ENCODE results near the gene FBXW7. TPM values are rescaled to one million over a fixed set of nuclear protein-coding genes. Genes with fewer than 3 reads are reported as not detected.

The FBXW7 gene
- total RNA-seq, 1 experiment from 2014 or later = 38.9 TPM

- in situ Hi-C loops (cut with HindIII; ENCODE audit: low pct_unique_long_range_greater_than_20kb, low sequenced_read_pairs) = no loop called here
- no peak for DNase-seq (ENCODE audit: low read depth)
Measured at GRCh38 chr4:152522754-152523153, 13.1 kb downstream of the FBXW7 start.

GRCh38 chr4:152522245-152522644 is 13.6 kb downstream of the FBXW7 start:
- no peak for DNase-seq (ENCODE audit: low read depth)
- in situ Hi-C loops (cut with HindIII; ENCODE audit: low pct_unique_long_range_greater_than_20kb, low sequenced_read_pairs) = no loop called here

DNA sequence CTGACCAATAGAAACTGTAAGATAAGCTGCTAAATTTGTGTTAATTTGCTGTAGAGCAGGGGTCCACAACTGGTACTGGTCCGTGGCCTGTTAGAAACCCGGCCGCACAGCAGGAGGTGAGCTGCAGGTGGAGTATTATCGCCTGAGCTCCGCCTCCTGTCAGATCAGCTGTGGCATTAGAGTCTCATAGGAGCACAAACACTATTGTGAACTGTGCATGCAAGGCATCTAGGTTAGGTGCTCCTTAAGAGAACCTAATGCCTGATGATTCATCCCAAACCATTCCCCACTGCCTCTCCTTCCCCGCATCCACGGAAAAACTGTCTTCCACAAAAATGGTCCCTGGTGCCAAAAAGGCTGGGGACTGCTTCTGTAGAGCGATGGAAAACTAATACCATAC is 19.7 kb downstream of the FBXW7 start:
- in situ Hi-C loops (cut with HindIII; ENCODE audit: low pct_unique_long_range_greater_than_20kb, low sequenced_read_pairs) = no loop called here
- no peak for DNase-seq (ENCODE audit: low read depth)

DNA sequence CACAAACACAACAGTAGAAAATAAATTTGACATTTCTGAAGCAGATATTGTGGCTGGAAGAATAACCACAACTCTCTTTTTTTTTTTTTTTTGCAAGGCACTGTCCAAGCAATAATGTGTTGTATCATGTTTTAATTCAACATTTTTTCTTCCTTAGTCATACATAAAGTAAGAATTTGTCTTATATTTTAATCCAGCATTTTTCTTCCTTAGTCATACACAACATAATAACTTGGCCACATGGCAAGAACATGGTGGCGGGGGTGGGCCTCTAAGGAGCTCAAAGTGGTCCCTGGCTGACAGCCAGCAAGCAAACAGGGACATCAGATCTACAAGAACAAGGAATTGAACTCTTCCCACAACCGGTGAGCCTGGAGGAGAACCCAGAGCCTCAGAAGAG is 20.2 kb downstream of the FBXW7 start:
- DNase-seq (ENCODE audit: low read depth) = no peak
- in situ Hi-C loops (cut with HindIII; ENCODE audit: low pct_unique_long_range_greater_than_20kb, low sequenced_read_pairs) = no loop called here

DNA sequence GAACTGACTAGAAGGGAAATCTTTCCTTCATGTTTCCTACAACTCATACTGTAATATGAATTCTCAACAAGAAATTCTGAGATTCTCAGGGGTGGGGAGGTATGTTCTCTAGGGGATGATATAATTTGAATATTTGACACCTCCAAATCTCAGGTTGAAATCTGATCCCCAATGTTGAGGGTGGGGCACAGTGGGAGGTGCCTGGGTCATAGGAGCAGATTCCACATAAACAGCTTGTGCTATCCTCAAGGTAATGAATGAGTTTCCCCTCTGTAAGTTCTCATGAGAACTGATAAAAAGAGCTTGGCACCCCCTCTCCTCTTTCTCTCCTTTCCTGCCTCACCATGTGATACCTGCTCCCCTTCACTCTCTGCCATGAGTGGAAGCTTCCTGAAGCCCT is 21.5 kb downstream of the FBXW7 start:
- DNase-seq (ENCODE audit: low read depth) = no peak
- in situ Hi-C loops (cut with HindIII; ENCODE audit: low pct_unique_long_range_greater_than_20kb, low sequenced_read_pairs) = no loop called here

DNA sequence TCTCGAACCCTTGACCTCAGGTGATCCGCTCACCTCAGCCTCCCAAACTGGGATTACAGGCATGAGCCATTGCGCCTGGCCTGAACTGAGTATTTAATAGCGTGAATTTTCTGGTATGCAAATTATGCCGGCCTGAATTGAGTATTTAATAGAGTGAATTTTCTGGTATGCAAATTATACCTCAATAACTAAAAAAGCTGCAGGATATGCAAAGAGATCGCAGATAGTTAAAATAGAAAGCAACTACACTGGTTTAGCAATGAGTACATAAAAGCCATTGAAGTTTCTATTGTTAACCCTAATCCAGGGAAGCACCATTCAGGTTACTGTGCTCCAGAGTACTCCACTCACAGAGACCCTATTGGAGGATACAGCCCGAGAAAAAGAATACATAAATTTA is 22.8 kb downstream of the FBXW7 start:
- DNase-seq (ENCODE audit: low read depth) = no peak
- in situ Hi-C loops (cut with HindIII; ENCODE audit: low pct_unique_long_range_greater_than_20kb, low sequenced_read_pairs) = no loop called here

DNA sequence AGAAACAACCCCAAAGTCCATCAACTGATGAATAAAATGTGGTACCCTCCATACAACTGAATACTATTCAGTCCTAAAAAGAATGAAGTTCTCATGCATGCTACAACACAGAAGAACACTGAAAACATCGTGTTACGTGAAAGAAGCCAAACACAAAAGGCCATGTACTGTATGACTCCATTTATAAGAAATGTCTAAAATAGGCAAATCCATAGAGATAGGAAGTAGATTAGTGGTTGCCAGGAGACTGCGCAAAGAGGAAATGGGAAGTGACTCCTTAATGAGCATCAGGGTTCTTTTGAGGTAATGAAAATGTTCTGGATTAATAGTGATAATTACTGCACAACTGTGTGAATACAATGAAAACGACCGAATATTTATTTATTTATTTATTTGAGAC is 23.4 kb downstream of the FBXW7 start:
- in situ Hi-C loops (cut with HindIII; ENCODE audit: low pct_unique_long_range_greater_than_20kb, low sequenced_read_pairs) = no loop called here
- no peak for DNase-seq (ENCODE audit: low read depth)

DNA sequence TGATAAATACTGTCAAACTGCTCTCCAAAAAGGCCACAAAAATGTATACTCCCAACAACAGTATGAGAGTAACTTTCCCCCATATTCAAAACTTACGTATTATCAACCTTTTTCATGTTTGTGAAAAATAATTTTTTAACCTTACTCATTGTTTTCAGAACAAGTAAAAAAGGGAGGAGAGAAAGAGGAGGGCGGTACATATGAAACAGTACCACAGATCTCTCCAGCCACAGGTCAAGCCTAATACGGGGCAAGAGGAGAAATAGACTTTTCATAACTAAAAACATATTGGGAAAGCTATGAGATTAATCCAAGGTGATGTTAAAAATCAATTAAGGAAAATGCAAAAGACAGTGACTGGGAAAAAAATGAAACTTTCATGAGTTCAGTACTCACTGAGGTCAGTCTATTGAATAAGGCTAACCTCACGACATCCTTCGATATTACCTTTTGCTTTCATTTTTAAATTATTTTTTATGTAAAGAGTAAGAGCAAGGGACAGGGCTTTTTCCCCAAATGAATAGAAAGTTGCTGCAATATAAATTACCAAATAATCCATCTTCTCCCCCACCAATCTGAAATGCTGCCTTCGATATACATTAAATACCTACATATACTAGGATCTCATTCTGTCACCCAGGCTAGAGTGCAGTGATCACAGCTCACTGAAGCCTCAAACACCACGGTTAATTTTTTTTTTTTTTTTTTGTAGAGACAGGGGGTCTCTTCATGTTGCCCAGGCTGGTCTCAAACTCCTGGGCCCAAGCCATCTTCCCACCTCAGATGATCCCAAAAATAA is 25.3 kb downstream of the FBXW7 start:
- in situ Hi-C loops (cut with HindIII; ENCODE audit: low pct_unique_long_range_greater_than_20kb, low sequenced_read_pairs) = no loop called here
- DNase-seq (ENCODE audit: low read depth) = no peak

DNA sequence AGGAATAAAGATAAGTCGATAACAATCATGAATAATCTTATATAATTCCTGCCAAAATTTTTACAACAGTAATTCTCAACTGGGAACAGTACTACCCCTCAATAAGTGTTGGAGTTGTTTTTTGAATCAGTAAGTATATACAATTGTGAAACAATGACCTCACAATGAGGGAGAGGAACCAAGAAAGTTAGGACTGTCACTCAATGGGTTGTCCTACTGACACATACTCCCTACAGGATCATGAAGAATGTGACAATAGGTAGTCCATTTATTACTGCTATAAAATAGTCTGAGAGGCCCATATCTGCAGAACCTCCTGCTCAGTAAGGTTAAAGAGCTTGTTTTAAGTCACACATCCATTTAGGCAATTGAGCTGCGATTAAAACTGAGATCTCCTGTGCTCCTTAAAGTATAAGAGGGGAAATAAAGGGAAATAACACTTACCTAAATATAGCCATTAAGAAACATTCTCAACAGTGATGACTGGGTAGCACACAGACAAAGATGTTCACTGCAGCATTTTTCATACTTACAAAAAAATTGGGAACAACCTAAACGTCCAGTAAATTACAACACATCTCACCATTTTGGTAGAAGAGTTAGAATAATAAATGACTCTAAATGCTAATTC is 26.2 kb downstream of the FBXW7 start:
- no peak for DNase-seq (ENCODE audit: low read depth)
- in situ Hi-C loops (cut with HindIII; ENCODE audit: low pct_unique_long_range_greater_than_20kb, low sequenced_read_pairs) = no loop called here

DNA sequence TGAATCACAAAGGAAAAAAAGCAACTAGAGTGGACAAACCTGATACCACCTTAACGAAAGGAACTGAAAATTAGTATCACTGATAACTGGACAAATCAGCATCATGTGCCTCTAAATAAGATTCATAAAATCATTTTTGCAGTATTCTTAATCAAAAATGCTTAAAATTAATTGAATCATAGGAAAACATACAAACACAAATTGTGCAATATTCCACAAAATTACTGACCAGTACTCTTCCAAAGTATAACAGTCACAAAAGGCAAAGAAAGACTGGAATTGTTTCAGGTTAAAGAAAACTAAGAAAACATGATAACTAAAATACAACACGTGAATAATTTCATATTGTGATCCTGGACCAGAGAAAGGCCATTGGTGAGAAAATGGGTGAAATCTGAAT is 27.1 kb downstream of the FBXW7 start:
- in situ Hi-C loops (cut with HindIII; ENCODE audit: low pct_unique_long_range_greater_than_20kb, low sequenced_read_pairs) = no loop called here
- no peak for DNase-seq (ENCODE audit: low read depth)

DNA sequence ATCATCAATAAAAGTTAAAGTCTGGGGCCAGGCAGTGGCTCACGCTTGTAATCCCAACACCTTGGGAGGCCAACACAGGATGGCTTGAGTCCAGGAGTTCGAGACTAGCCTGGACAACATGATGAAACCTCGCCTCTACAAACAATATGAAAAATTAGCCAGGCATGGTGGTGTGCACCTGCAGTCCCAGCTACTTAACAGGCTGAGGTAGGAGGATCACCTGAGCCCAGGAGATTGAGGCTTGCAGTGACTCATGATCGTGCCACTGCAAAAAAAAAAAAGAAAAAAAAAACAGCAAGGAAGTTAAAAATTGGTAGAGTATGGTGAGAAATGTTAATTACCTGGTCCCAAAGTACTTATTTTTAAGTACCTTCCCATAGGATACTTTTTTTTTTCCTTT is 27.5 kb downstream of the FBXW7 start:
- in situ Hi-C loops (cut with HindIII; ENCODE audit: low pct_unique_long_range_greater_than_20kb, low sequenced_read_pairs) = no loop called here
- no peak for DNase-seq (ENCODE audit: low read depth)

DNA sequence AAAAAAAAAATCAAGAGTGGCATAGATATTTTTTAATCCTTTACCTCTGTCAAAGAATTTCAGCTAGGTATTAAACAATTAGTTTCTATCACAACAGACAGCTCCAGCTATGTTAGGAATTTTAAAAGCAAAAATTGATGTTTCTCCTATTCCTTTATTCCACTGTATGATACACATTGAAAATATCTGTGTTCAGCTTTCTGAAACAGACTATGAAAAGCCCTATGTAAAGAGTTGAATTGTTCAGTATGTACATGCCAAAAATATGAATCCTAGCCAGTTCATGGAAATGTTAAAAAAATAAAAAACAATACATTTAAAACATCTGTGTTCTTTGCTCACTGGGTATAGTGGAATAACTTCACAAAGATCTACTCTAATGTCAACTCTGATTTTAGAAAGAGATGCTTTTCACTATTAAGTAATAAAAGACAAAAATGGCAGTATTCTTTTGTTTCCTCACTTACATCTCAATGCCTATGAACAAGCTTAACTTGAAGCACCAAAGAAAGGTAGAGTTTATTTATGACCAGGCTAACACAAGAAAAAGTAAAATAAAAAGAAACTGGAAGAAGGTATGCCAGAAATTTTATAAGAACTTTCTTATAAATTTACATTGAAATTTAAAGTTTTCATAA is 32.1 kb downstream of the FBXW7 start:
- in situ Hi-C loops (cut with HindIII; ENCODE audit: low pct_unique_long_range_greater_than_20kb, low sequenced_read_pairs) = no loop called here
- no peak for DNase-seq (ENCODE audit: low read depth)

DNA sequence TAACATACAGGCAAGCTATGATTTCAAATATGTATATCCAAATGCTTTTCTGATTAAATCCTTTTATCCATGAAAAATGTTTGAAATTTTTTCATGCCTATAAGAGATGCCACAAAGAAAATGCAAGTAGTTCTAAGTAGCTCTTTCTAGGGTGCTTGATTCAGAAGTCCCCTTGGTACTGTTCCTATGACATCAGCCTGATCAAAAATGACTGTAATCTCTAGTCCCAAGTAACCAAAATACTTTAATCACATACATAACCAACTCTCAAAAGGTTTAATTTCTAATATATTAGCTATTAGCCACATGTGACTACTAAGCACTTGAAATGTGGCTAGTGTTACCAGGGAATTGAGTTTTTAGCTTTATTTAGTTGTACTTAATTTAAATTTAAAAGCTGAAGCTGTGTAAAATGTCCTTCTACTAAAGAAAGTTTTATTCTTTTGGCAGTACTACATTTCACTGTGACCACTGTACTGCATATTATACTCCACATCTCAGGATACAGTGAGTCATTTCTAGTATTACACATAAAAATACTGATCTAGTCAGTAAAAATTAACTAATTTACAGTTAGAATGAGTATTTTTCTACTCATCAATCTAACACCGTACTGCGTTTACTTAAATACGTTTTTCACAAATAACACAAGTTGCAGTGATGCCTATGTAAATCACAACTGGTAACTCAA is 33.9 kb downstream of the FBXW7 start:
- in situ Hi-C loops (cut with HindIII; ENCODE audit: low pct_unique_long_range_greater_than_20kb, low sequenced_read_pairs) = no loop called here
- DNase-seq (ENCODE audit: low read depth) = no peak

- in situ Hi-C loops (cut with HindIII; ENCODE audit: low pct_unique_long_range_greater_than_20kb, low sequenced_read_pairs) = no loop called here
- DNase-seq (ENCODE audit: low read depth) = peak; percentile 52
Measured at GRCh38 chr4:152500800-152501434, 35.0 kb downstream of the FBXW7 start.

GRCh38 chr4:152500275-152500674 is 35.6 kb downstream of the FBXW7 start:
- DNase-seq (ENCODE audit: low read depth) = no peak
- in situ Hi-C loops (cut with HindIII; ENCODE audit: low pct_unique_long_range_greater_than_20kb, low sequenced_read_pairs) = no loop called here

- DNase-seq (ENCODE audit: low read depth) = no peak
- in situ Hi-C loops (cut with HindIII; ENCODE audit: low pct_unique_long_range_greater_than_20kb, low sequenced_read_pairs) = no loop called here
Measured at GRCh38 chr4:152499344-152499743, 36.5 kb downstream of the FBXW7 start.

DNA sequence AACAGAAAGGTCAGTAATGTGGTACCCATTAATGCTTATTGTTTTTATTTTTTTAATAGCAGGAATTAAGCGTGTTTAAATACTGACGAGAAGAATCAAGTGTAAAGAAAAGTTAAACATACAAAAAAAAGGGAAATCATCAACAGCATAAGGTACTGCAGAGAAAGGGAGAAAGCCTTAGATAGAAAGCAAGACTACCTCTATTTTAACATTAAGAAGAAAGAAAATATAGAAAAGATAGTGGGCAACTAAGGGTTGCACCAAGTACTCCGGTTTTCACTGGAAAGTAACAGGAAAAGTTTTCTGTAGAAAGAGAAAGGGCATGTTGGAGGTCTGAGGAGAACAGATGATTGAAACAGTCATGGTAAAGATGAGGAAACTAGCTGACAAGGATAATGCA is 41.9 kb downstream of the FBXW7 start:
- in situ Hi-C loops (cut with HindIII; ENCODE audit: low pct_unique_long_range_greater_than_20kb, low sequenced_read_pairs) = no loop called here
- no peak for DNase-seq (ENCODE audit: low read depth)

DNA sequence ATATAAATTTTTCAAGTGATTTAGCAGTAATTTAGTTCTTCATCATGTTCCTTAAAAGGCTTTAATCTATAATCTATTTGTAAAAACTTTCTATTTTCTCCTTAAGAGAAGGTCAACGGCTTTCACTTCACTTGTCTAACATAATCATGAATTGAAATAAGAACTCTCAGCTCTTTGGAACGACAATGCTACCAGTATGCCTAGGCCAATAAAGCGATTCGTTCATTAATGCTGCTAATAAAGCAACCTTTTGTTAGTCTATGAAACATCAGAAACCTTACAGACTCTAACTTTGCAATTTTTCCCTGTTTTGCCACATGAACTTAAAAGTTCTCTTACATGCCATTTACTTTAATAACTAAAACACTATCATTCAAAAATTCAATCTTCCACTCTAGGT is 47.6 kb downstream of the FBXW7 start:
- DNase-seq (ENCODE audit: low read depth) = no peak
- in situ Hi-C loops (cut with HindIII; ENCODE audit: low pct_unique_long_range_greater_than_20kb, low sequenced_read_pairs) = no loop called here
